ENCODE measurements around the gene ZNF217.

ZNF217 gene

DNA sequence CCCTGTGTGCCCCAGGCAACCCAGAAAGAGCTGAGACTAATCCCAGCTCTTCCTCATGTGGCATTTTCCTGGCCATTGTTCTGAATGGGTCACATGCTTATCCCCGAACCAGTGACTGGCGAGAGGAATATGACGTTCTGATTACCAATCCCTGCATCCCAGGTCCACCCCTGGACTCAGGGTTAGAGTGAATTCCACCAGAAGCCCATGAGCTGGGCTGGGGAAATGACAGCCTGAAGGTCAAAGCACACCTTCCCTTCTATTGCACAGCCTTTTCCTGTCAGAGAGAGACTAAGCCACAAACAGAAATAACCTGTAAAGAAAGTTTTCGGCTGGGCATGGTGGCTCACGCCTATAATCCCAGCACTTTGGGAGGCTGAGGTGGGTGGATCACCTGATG, 70.9 kb downstream of the ZNF217 start:
- TF ChIP-seq TEAD4 (IDR thresholded peaks at IDR 0.05): no peak
- no peak for TF ChIP-seq CEBPB (IDR thresholded peaks at IDR 0.05)
- TF ChIP-seq, protein P1, sequence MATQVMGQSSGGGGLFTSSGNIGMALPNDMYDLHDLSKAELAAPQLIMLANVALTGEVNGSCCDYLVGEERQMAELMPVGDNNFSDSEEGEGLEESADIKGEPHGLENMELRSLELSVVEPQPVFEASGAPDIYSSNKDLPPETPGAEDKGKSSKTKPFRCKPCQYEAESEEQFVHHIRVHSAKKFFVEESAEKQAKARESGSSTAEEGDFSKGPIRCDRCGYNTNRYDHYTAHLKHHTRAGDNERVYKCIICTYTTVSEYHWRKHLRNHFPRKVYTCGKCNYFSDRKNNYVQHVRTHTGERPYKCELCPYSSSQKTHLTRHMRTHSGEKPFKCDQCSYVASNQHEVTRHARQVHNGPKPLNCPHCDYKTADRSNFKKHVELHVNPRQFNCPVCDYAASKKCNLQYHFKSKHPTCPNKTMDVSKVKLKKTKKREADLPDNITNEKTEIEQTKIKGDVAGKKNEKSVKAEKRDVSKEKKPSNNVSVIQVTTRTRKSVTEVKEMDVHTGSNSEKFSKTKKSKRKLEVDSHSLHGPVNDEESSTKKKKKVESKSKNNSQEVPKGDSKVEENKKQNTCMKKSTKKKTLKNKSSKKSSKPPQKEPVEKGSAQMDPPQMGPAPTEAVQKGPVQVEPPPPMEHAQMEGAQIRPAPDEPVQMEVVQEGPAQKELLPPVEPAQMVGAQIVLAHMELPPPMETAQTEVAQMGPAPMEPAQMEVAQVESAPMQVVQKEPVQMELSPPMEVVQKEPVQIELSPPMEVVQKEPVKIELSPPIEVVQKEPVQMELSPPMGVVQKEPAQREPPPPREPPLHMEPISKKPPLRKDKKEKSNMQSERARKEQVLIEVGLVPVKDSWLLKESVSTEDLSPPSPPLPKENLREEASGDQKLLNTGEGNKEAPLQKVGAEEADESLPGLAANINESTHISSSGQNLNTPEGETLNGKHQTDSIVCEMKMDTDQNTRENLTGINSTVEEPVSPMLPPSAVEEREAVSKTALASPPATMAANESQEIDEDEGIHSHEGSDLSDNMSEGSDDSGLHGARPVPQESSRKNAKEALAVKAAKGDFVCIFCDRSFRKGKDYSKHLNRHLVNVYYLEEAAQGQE (IDR thresholded peaks at IDR 0.05; ENCODE audit: low read depth): no peak
- TF ChIP-seq, protein P2, sequence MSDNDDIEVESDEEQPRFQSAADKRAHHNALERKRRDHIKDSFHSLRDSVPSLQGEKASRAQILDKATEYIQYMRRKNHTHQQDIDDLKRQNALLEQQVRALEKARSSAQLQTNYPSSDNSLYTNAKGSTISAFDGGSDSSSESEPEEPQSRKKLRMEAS (IDR thresholded peaks at IDR 0.05): no peak
- no peak for TF ChIP-seq EGR1 (IDR thresholded peaks at IDR 0.05)

DNA sequence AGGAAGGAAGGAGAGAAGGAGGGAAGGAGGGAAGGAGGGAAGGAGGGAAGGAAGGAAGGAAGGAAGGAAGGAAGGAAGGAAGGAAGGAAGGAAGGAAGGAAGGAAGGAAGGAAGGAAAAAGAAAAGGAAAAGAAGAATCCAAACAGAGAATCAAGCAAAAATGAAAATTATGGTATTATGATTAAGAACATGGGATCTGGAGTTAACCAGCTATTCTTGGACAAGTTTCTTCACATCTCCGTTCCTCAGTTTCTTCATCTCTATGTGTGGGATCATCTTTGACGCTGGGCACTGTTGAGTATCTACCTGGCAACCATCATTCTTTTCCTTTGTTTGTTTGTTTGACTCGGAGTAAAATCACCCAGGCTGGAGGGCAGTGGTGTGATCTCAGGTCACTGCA, 71.6 kb downstream of the ZNF217 start:
- TF ChIP-seq RAD21 (IDR thresholded peaks at IDR 0.05; ENCODE audit: low read depth) (no peak), CEBPB (IDR thresholded peaks at IDR 0.05) (no peak), EGR1 (IDR thresholded peaks at IDR 0.05) (no peak), CREB1 (IDR thresholded peaks at IDR 0.05; ENCODE audit: low read depth) (no peak), EP300 (IDR thresholded peaks at IDR 0.05; ENCODE audit: borderline replicate concordance) (no peak), TEAD4 (IDR thresholded peaks at IDR 0.05) (no peak), TCF12 (IDR thresholded peaks at IDR 0.05; ENCODE audit: low read depth) (no peak), YY1 (IDR thresholded peaks at IDR 0.05; ENCODE audit: low read depth) (no peak), NFIC (IDR thresholded peaks at IDR 0.05) (no peak), FOXM1 (IDR thresholded peaks at IDR 0.05; ENCODE audit: borderline replicate concordance, low read depth) (no peak), ZBTB7A (IDR thresholded peaks at IDR 0.05; ENCODE audit: low read depth) (no peak)
- TF ChIP-seq, protein P1 (IDR thresholded peaks at IDR 0.05; ENCODE audit: low read depth): no peak

DNA sequence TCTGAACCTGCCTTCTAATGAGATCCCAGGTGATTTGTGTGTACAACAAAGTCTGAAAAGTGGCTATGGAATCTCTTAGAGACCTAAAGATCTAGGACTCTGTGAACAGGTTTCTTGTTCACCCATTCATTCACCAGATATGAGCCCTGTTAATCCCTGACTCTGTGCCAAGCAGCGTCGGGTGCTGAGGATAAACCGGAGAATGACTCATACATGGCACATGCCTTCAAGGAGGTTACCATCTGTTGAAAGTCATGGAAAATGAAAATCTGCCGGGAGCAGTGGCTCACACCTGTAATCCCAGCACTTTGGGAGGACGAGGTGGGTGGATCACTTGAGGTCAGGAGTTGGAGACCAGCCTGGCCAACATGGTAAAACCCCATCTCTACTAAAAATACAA, 72.2 kb downstream of the ZNF217 start:
- TF ChIP-seq, protein P2 (IDR thresholded peaks at IDR 0.05): 0 out of 2 replicates have a peak, but pooled peaks have one; percentile 27

DNA sequence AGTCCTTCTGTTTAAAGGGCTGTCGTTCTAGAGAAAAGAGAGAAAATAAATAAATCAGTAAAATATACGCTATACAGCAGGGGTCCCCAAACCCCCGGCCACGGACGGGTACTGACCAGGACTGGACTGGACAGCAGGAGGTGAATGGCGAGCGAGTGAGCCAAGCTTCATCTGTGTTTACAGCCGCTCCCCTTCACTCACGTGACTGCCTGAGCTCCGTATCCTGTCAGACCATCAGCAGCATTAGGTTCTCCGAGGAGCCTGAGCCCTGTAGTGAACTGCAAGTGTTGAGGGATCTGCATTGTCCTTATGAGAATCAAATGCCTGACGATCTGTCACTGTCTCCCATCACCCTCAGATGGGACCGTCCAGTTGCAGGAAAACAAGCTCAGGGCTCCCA, 76.5 kb downstream of the ZNF217 start:
- no peak for TF ChIP-seq CREB1 (IDR thresholded peaks at IDR 0.05; ENCODE audit: low read depth)
- no peak for TF ChIP-seq EP300 (IDR thresholded peaks at IDR 0.05; ENCODE audit: borderline replicate concordance)
- TF ChIP-seq, protein P3, sequence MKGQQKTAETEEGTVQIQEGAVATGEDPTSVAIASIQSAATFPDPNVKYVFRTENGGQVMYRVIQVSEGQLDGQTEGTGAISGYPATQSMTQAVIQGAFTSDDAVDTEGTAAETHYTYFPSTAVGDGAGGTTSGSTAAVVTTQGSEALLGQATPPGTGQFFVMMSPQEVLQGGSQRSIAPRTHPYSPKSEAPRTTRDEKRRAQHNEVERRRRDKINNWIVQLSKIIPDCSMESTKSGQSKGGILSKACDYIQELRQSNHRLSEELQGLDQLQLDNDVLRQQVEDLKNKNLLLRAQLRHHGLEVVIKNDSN (IDR thresholded peaks at IDR 0.05): peak; percentile 87

All from Ishikawa (cell line).